ENCODE measurements around the gene SLC1A7. TPM values are rescaled to one million over a fixed set of nuclear protein-coding genes. Genes with fewer than 3 reads are reported as not detected.
A peak's percentile ranks its signal among the peaks of the same experiment; 100 is the strongest.

The SLC1A7 gene
- total RNA-seq, 1 donor from 2014 or later = 0.42 TPM

- DNase-seq (ENCODE audit: low spot score) = no peak
Observed at GRCh38 chr1:53091841-53092645, 50.4 kb downstream of the SLC1A7 start.

- DNase-seq (ENCODE audit: low spot score) = no peak
Observed at GRCh38 chr1:53090227-53091147, 52.0 kb downstream of the SLC1A7 start.

GRCh38 chr1:53089478-53090226 is 52.8 kb downstream of the SLC1A7 start:
- no peak for DNase-seq (ENCODE audit: low spot score)

- DNase-seq (ENCODE audit: low spot score) = no peak
Observed at GRCh38 chr1:53088616-53089300, 53.7 kb downstream of the SLC1A7 start.

GRCh38 chr1:53087332-53088285 is 54.8 kb downstream of the SLC1A7 start:
- no peak for DNase-seq (ENCODE audit: low spot score)

DNA sequence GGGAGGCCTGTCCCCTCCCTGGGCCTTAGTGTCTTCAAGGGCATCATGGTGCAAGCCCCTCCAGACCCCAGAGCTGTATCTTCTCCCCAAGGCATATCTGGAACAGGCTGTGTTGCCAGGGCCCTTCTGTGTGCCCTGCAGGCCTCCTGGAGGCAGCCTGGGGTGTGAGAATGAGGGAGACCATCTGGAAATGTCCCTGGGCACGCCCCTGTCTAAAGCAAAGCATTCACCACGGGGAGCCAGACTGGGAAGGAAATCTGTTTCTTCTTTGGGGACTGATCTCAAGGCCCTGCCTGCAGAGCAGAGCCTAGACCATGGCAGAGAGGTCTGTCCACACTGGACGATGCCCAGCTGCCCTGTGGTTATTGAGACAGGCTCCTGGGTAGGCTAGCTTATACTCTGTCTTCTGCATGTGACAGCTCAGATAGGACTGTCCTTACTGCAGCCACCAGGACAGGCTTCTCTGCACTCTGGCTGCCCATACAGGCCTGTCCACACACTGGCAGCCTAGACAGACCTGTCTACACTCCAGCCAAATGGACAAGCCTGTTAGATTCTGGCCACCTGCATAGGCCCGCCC is 55.9 kb downstream of the SLC1A7 start:
- no peak for DNase-seq (ENCODE audit: low spot score)

DNA sequence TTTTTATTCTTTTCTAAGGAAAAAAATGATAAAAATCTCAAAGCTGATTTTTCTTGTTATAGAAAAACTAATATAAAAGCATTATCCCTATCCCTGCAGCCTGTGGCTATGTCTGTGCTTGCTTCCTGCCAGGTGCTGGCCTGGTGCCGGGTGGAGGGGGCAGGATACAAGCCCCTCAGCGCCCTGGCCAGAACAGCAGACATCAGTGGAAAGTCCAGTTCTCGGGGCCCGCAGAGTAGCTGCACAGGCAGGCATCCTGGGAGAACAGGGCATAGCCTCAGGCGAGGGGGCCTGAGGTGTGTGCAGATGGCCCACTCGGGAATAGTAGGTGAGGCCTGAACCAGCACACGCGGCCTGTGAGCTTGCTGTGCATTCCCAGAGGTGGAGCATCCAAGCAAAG is 57.0 kb downstream of the SLC1A7 start:
- no peak for DNase-seq (ENCODE audit: low spot score)

GRCh38 chr1:53084589-53084971 is 57.9 kb downstream of the SLC1A7 start:
- no peak for DNase-seq (ENCODE audit: low spot score)

GRCh38 chr1:53083636-53084588 is 58.5 kb downstream of the SLC1A7 start:
- no peak for DNase-seq (ENCODE audit: low spot score)

DNA sequence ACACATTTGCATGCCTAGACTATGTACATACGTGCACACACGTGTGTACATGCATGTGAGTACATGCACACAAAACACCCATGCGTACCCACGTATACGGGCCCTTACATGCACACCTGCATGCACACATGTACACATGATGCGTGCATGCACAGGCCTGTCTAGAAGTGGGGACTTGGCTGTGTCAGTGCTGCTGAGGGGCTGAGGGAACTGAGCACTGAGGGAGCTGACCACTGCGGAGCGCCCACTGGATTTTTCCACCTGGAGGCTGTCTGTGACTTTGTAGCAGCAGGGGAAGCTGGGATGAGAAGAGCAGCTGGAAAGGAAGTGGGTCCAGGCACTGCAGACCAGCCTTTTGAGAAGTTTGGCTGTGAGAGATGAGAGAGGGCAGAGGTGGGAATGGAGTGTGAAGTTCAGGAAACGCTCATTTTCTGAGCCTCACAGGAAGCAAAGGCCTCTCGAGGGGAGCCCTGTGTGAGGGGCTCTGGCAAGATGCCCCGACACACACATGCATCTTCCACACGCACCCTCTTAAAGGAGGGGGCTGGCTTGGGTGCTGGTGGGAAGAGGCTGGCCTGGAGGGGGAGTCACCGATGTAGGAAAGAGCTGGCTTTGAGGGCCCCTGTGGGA is 59.5 kb downstream of the SLC1A7 start:
- DNase-seq (ENCODE audit: low spot score) = no peak

GRCh38 chr1:53081384-53082066 is 60.9 kb downstream of the SLC1A7 start:
- no peak for DNase-seq (ENCODE audit: low spot score)

DNA sequence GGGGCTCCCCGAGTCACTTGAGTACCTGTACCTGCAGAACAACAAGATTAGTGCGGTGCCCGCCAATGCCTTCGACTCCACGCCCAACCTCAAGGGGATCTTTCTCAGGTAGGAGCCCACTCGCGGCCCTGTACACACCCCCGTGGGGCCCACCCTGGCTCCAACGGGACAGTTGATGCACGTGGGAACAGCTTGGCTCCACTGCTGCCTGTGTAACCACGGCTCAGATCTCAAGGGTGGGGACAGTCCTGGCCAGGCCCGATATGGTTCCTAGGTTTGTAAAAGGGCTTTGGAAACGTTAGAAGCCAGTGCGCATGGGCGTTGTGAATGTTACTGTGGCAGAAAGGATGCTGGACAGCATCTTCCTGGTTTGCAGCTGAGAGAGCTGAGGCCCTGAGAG is 61.7 kb downstream of the SLC1A7 start:
- no peak for DNase-seq (ENCODE audit: low spot score)

GRCh38 chr1:53080041-53080440 is 62.4 kb downstream of the SLC1A7 start:
- no peak for DNase-seq (ENCODE audit: low spot score)

DNA sequence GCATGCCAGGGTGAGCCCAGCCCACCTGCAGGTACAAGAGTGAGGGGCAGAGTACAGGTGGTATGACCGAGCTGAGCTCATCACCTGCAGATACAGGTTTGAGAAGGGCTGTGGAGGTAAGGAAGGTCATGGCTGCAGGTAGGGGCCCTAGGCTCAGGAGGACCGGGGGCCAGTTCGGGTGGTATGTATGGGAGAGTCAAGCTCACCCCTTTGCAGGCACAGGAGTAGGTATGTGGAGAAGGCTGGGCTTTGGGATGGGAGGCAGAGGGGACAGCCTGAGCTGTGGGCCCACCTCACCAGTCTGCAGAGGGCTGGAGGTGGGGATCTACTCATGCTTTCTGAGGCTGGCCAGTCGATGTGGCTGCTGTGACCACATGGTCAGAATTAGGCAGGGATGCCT is 63.2 kb downstream of the SLC1A7 start:
- DNase-seq (ENCODE audit: low spot score) = no peak

- DNase-seq (ENCODE audit: low spot score) = no peak
Observed at GRCh38 chr1:53078333-53079101, 63.9 kb downstream of the SLC1A7 start.

DNA sequence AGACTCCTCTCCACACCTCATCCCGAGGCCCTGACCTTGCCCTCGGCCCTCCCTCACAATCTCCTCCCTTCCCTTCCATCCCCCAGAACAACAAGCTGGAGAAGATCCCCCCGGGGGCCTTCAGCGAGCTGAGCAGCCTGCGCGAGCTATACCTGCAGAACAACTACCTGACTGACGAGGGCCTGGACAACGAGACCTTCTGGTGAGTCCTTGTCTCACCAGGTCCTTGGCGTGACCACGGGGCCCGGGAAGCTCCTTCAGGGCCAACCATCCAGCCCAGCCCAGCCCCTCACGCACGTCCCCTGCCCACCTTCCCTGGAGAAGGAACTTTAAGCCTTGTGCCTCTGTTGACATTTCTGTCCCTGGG is 64.9 kb downstream of the SLC1A7 start:
- peak; percentile 72 for DNase-seq (ENCODE audit: low spot score)
